HG03097 (cell line): ENCODE results near the gene KCNJ18.
"Not testable (repeated sequence)": the region's sequence is repeated elsewhere in the genome, so short reads cannot be mapped to it uniquely, and the experiment has no call there.

Experiments used
- ATAC-seq: cut with Tn5 transposase; IDR thresholded peaks from one replicate; pipeline ENCODE4 v1.9.1; 2021; ENCODE audit not compliant: unreplicated experiment, low FRiP score

Gene KCNJ18

GRCh38 chr17:21719511-21720226 lies 27.3 kb downstream of the KCNJ18 start:
- not testable (repeated sequence) for ATAC-seq

- ATAC-seq = not testable (repeated sequence)
Observed at GRCh38 chr17:21720566-21720965, 28.2 kb downstream of the KCNJ18 start.

- not testable (repeated sequence) for ATAC-seq
Observed at GRCh38 chr17:21722268-21722667, 29.9 kb downstream of the KCNJ18 start.

GRCh38 chr17:21724216-21725006 lies 32.1 kb downstream of the KCNJ18 start:
- not testable (repeated sequence) for ATAC-seq

DNA sequence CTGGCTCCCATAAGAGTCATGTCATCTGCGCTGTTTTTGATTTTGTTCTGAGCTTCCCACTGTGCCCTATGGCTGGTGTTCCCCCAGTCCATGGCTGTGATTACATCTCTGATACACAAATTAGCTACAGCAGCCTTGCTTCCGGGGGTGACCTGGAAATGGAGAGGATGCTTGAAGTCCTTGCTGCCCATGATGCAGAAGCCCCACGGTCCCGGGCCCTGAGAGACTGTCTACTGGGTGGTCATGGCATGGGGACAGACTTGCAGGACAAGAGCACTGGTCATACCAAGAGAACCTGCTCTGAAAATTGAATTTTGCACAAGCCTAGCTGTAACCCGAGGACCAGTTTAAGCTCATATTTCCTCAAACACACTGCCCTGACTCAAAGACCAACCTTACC lies 38.8 kb downstream of the KCNJ18 start:
- ATAC-seq = not testable (repeated sequence)

- ATAC-seq = not testable (repeated sequence)
Observed at GRCh38 chr17:21733931-21734330, 41.6 kb downstream of the KCNJ18 start.

DNA sequence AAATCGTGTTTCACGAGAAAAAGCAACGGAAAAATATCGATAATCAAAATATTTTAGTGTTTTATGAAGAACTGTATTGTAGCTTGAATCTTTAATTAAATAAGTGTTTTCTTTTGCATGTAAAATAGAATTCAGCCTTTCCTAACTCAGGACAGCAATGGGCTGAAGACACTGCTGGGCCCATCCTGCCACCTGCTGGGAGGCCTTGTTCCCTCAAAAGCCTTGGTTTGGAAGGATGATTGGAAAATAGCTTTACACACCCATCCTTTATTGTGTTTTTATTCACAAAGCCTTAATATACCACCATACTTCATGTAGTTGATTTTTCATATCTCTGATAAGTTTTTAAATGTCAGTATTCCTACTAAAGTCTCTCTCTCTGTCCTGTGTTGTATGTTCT lies 43.5 kb downstream of the KCNJ18 start:
- not testable (repeated sequence) for ATAC-seq

DNA sequence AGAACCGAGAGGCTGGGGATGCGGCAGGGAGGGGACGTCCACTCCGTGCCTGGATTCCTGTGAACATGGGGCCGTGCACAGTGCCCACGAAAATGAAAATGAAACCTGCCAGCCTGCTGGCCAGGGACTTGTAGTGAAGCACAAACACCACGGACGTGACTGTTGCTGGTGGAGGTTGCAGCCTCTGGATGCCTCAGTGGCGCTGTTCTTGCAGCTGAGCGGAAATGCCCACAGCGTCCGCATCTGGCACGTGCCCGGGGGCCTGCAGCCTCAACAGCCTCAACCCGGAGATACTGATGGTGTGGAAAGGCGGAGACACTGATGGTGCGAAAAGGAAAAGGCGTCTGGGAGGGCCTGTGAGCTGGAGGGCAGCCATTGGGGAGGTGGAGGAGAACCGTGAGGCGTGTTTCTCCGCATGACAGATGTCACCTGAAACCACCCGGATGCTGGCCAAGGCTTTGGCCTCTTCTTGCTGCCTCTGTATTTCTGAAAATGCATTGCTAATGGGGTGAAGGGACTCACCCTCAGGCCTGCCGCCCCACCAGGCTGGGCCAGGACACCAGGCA lies 44.8 kb downstream of the KCNJ18 start:
- not testable (repeated sequence) for ATAC-seq

DNA sequence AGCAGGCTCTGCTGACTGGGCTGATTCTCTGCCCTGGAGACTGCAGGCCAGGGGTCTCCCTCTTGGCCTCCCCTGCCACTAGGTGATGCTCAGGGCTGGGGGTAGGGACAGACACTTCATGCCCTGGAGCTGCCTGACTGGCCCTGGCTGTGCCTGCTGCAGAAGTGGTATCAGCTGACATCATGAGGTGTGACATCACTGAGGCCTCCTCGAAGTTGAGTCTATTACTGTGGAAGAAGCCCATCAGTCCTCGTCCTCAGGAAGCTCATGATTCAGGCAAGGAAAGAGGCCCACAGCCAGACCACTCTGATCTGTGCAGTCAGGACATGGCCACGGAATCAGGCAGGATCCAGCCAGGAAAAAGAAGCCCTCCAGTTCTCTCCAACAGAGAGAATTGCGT lies 45.9 kb downstream of the KCNJ18 start:
- not testable (repeated sequence) for ATAC-seq

GRCh38 chr17:21738877-21739474 lies 46.7 kb downstream of the KCNJ18 start:
- ATAC-seq = not testable (repeated sequence)

DNA sequence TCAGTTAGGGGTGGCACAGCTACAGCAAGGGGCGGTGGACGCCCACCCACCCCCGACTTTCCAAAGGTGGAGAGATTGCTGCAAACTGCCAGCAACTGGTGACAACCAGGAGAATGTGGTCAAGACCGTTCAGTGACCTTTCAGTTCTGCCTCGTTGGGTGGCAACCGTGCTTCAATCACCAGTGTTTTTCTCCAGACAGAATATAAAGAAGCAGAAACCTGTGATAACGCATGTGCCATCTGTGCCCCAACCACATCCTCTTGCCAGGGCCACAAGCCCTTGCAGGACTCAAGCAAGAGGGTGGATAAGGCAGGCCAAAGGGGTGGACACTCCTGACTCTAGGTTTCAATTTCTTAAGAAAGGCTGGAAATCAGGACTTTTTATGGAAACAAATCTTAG lies 47.2 kb downstream of the KCNJ18 start:
- ATAC-seq = not testable (repeated sequence)

DNA sequence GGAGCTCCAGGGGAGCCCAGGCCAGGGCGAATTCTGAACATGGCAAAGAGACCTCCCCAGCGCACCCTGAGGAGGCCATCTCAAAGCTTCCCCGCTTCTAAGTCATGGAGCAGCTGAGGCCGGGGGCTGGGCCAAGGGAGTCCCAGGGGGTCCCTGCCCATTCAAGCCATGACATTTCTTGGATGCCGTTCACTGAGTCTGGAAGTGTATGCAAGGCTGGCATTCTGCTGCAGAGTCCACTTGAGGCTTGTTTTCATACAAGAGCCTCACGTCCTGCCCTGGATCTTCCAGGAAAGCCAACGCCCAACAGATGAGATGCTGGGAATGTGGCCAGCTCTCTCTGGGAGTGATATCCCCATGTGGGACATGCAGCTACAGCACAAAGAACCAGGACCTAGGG lies 48.5 kb downstream of the KCNJ18 start:
- not testable (repeated sequence) for ATAC-seq

DNA sequence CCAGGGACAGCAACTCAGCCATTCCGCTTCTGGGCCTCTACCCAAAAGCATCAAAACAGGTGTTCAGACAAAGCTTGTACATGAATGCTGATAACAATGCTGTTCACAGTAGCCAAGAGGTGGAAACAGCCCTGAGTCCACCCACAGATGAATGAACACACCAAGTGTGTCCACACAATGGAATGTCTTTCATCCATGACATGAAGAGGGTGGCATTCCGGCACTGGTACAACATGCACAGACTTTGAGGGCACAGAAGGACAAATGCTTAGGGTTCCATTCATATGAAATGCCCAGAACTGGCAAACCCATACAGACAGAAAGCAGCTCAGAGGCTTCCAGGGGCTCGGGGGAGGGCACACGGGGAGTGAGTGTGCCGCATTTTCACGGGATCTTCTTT lies 49.2 kb downstream of the KCNJ18 start:
- not testable (repeated sequence) for ATAC-seq

GRCh38 chr17:21742326-21742725 lies 50.0 kb downstream of the KCNJ18 start:
- no peak for ATAC-seq

DNA sequence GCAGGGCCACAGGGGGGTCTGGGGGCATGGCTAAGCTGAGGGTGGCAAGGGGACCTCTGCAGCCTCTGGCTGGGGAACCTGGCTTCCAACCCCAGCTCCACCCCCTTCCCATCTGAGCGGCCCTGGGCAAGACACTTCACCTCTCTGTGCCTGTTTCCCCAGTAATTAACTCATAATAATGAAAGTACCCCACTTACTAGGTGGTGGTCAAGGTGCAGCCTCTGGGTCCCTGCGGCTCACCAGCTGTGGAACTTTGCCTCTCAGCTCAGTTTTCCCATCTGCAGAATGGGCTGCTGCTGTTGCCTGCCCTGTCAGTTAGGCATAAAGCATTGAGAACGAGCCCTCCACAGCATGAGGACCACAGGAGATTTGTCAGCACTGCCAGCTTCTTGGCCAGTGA lies 51.8 kb downstream of the KCNJ18 start:
- not testable (repeated sequence) for ATAC-seq

DNA sequence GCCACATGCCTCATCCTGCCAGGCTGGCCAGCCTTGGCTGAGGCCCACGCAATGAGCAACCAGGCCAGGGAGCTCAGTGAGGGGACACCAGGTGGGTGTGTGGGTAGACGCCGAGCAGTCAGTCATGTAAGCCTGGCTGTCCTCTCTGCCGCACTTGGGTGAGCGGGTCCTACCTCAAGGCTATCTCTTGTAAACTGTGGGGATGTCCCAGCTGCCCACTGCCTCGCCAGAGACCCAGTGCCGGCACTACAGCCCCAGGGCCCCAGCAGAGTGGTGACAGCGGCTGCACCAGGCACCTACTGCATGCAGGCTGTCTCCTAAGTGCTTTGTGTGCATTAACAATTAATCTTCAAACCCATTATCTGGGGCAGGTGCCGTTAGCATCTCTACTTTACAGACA lies 52.3 kb downstream of the KCNJ18 start:
- ATAC-seq = not testable (repeated sequence)

- not testable (repeated sequence) for ATAC-seq
Observed at GRCh38 chr17:21745385-21746054, 53.2 kb downstream of the KCNJ18 start.

- not testable (repeated sequence) for ATAC-seq
Observed at GRCh38 chr17:21746415-21746814, 54.1 kb downstream of the KCNJ18 start.

DNA sequence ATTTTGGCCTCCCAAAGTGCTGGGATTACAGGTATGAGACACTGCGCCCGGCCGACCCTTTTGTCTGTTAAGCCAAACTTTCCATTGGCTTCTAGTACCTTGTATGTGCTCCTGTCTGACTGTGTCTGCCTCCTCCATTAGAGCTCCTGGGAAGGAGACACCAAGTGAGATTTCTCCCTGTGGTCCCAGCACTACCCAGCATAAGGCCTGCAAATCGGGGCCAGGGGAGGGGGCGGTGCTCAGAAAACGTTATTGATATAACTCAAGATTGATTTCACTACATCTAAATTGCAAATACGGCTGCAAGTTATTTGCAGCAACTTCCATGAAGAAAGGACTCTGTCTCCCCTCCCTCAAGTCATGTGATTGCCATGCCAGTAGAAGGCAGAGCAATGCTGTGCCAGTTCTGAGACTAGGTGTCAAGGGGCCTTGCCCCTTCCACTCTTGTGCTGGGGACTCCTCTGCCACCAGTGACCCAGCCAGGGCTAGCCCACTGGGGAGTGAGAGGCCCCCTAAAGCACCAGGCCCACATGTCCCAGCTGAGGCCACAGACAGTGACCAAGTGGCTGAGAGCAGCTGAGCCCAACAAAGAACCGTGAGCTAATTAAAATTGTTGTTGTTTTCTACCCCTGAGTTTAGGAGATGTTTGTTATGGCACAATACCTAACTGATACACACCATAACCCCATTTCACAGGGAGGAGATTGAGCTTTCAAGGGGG lies 55.0 kb downstream of the KCNJ18 start:
- ATAC-seq = not testable (repeated sequence)

- ATAC-seq = not testable (repeated sequence)
Observed at GRCh38 chr17:21748686-21749085, 56.4 kb downstream of the KCNJ18 start.
